HFF-Myc (cell line): Measurements from ENCODE around the gene KIAA0319L.

Source experiments
- DNase-seq: peaks from one replicate; pipeline ENCODE4 v3.0.0-alpha.2; 2011; ENCODE audit warnings: low read depth; ENCODE audit errors: extremely low read depth
- H3K4me3 ChIP-seq: replicated peaks from 2 replicates; pipeline ENCODE4 v1.5.1; 2011; ENCODE audit warnings: low read depth, mild to moderate bottlenecking, control low read depth, low read length
- CTCF ChIP-seq: IDR thresholded peaks from 2 replicates; pipeline ENCODE4 v1.5.1; 2012; ENCODE audit warnings: mild to moderate bottlenecking, low read depth, low read length, control low read depth; ENCODE audit errors: missing control alignments

Gene KIAA0319L

DNA sequence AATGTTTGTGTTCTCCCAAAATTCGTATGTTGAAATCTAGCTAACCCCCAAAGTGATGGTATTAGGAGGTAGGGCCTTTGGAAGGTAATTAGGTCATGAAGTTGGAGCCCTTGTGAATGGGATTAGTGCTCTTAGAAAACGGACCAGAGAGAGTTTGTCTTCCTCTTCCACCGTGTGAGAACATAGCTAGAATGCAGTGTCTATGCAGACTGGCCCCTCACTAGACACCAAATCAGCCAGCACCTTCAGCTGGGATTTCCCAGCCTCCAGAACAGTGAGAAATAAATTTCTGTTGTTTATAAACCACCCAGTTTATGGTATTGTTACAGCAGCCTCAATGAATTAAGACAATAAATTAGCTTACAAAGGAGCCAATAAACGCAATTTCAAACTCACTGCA is 58.0 kb downstream of the KIAA0319L start:
- no peak for TF ChIP-seq CTCF
- no peak overlapping the region for H3K4me3 ChIP-seq
- no peak for DNase-seq

- DNase-seq: no peak
- TF ChIP-seq CTCF: no peak
- H3K4me3 ChIP-seq: no peak overlapping the region
Measured at GRCh38 chr1:35497571-35497970, 59.6 kb downstream of the KIAA0319L start.

- no peak for DNase-seq
- no peak overlapping the region for H3K4me3 ChIP-seq
- no peak for TF ChIP-seq CTCF
Measured at GRCh38 chr1:35490250-35490649, 67.0 kb downstream of the KIAA0319L start.

DNA sequence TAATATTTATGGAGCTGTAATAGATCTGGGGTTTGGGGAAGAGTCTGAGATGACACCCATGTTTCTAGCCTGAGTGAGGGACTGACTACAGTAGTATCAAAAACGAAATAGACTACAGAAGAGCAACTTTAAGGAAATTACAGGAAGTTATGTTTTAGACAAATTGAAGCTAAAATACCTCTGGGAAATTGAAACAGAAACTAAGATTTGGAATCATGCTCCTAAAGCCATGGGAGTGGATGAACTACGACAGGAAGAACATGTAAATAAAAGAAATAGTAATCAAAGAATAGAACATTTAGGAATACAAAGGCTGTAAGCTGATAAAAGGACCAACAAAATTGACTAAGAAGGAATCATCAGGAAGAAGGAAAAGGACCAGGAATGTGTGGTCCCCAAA is 68.9 kb downstream of the KIAA0319L start:
- DNase-seq: no peak
- H3K4me3 ChIP-seq: no peak overlapping the region
- TF ChIP-seq CTCF: no peak

DNA sequence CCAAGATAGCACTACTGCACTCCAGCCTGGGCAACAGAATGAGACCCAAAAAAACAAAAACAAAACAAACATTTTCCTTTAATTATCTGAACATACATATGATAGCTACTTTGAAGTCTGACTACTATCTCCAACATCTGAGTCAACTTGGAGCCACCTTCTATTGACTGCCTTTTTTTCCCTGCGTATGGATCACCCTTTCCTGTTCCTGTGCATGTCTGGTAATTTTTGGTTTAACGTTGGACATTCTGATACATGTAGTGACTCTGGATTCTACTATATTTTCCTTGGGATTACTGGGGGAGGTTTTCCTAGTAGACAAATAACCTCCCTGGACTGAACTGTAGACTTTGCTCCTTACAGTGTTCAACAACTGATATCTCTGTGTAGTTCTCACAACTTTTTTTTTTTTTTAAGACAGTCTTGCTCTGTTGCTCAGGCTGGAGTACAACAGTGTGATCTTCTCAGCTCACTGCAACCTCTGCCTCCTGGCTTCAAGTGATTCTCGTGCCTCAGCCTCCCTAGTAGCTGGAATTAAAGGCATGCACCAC is 70.3 kb downstream of the KIAA0319L start:
- TF ChIP-seq CTCF: no peak
- no peak overlapping the region for H3K4me3 ChIP-seq
- DNase-seq: no peak

DNA sequence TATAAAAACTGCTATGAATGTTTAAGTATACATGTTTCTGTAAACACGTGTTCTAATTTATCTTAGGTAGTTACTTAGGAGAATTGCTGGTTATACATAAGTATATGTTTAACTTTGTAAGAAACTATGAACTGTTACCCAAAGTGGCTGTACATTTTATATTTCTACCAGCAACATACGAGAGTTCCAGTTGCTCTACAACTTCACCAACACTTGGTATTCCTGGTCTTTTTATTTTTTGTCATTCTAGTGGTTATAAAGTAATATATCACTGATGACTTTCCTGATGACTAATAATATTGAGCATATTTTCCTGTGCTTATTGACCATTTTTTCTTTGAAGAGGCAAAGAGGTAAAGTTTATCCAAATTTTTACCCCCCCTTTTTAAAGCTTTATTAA is 76.0 kb downstream of the KIAA0319L start:
- no peak for TF ChIP-seq CTCF
- H3K4me3 ChIP-seq: no peak overlapping the region

DNA sequence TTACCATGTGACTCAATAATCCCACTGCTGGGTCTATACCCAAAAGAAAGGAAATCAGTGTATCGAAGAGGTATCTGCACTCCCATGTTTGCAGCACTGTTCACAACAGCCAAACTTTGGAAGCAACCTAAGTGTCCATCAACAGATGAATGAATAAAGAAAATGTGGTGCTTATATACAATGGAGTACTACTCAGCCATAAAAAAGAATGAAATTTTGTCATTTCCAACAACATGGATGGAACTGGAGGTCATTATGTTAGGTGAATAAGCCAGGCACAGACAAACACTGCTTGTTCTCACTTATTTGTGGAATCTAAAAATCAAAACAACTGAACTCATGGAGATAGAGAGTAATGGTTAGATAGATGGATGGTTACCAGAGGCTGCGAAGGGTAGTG is 79.3 kb downstream of the KIAA0319L start:
- H3K4me3 ChIP-seq: no peak overlapping the region
- DNase-seq: no peak
- no peak for TF ChIP-seq CTCF

More for the DNA sequence above, 76.0 kb downstream of the KIAA0319L start:
- no peak for DNase-seq
